ENCODE data around the gene CHN2. TPM values are rescaled to one million over a fixed set of nuclear protein-coding genes. Genes with fewer than 3 reads are reported as not detected.

The CHN2 gene
- total RNA-seq, 1 donor = under 0.01 TPM

GRCh38 chr7:29163854-29164253, 30.7 kb upstream of the CHN2 start:
- no peak overlapping the region for H3K4me3 ChIP-seq (ENCODE audit: low read depth, low read length)
- DNase-seq (ENCODE audit: low read depth) = no peak
- TF ChIP-seq, protein P1, sequence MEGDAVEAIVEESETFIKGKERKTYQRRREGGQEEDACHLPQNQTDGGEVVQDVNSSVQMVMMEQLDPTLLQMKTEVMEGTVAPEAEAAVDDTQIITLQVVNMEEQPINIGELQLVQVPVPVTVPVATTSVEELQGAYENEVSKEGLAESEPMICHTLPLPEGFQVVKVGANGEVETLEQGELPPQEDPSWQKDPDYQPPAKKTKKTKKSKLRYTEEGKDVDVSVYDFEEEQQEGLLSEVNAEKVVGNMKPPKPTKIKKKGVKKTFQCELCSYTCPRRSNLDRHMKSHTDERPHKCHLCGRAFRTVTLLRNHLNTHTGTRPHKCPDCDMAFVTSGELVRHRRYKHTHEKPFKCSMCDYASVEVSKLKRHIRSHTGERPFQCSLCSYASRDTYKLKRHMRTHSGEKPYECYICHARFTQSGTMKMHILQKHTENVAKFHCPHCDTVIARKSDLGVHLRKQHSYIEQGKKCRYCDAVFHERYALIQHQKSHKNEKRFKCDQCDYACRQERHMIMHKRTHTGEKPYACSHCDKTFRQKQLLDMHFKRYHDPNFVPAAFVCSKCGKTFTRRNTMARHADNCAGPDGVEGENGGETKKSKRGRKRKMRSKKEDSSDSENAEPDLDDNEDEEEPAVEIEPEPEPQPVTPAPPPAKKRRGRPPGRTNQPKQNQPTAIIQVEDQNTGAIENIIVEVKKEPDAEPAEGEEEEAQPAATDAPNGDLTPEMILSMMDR (IDR thresholded peaks at IDR 0.05; ENCODE audit: insufficient read depth, low read depth, low read length) = no peak

- H3K4me3 ChIP-seq (ENCODE audit: low read depth, low read length) = no peak overlapping the region
- TF ChIP-seq, protein P1 (IDR thresholded peaks at IDR 0.05; ENCODE audit: insufficient read depth, low read depth, low read length) = no peak
- DNase-seq (ENCODE audit: low read depth) = no peak
These were observed 26.9 kb upstream of the CHN2 start for GRCh38 chr7:29167721-29168120.

DNA sequence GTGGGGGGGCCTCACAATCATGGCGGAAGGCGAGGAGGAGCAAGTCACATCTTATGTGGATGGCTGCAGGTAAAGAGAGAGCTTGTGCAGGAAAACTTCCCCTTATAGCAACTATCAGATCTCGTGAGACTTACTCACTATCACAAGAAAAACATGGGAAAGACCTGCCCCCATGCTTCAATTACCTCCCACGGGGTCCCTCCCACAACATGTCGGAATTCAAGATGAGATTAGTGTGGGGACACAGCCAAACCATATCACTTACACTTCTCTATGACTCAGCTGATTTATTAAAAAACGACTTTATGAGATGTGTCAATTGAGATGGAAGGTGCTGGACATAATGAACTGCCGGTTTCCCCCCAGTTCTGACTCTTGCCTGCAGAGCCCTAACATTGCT, 23.8 kb upstream of the CHN2 start:
- H3K4me3 ChIP-seq (ENCODE audit: low read depth, low read length) = no peak overlapping the region
- TF ChIP-seq, protein P1 (IDR thresholded peaks at IDR 0.05; ENCODE audit: insufficient read depth, low read depth, low read length) = no peak
- no peak for DNase-seq (ENCODE audit: low read depth)

- TF ChIP-seq, protein P1 (IDR thresholded peaks at IDR 0.05; ENCODE audit: insufficient read depth, low read depth, low read length) = no peak
- H3K4me3 ChIP-seq (ENCODE audit: low read depth, low read length) = no peak overlapping the region
- no peak for DNase-seq (ENCODE audit: low read depth)
These were observed 21.1 kb upstream of the CHN2 start for GRCh38 chr7:29173458-29173857.

GRCh38 chr7:29177963-29178600, 16.5 kb upstream of the CHN2 start:
- DNase-seq (ENCODE audit: low read depth) = peak; percentile 5
- TF ChIP-seq, protein P1 (IDR thresholded peaks at IDR 0.05; ENCODE audit: insufficient read depth, low read depth, low read length) = no peak

GRCh38 chr7:29179115-29179514, 15.5 kb upstream of the CHN2 start:
- TF ChIP-seq, protein P1 (IDR thresholded peaks at IDR 0.05; ENCODE audit: insufficient read depth, low read depth, low read length) = no peak
- H3K4me3 ChIP-seq (ENCODE audit: low read depth, low read length) = no peak overlapping the region
- no peak for DNase-seq (ENCODE audit: low read depth)

More at GRCh38 chr7:29177963-29178600, 16.5 kb upstream of the CHN2 start:
- H3K4me3 ChIP-seq (ENCODE audit: low read depth, low read length) = no peak overlapping the region

- TF ChIP-seq, protein P1 (IDR thresholded peaks at IDR 0.05; ENCODE audit: insufficient read depth, low read depth, low read length) = no peak
- no peak for DNase-seq (ENCODE audit: low read depth)
- H3K4me3 ChIP-seq (ENCODE audit: low read depth, low read length) = no peak overlapping the region
These were observed 10.0 kb upstream of the CHN2 start for GRCh38 chr7:29184599-29184998.

All from fibroblast of villous mesenchyme (primary cell).